Measurements from ENCODE around the gene PPP2R3C. TPM values are rescaled to one million over a fixed set of nuclear protein-coding genes. Genes with fewer than 3 reads are reported as not detected.

The PPP2R3C gene
- total and polyA plus RNA-seq, 4 donors: 6.9 to 19.4 (median 12.2) TPM

- no peak overlapping the region for H3K4me3 ChIP-seq (ENCODE audit: low read depth in 1 of 3, low read length in 3 of 3)
- no peaks in the 10 kb centered on the region for H3K9me3 ChIP-seq (ENCODE audit: control insufficient read depth in 4 of 4, low read length in 3 of 4)
- peaks cover 0 to 6% (median 0%) of the 10 kb centered on the region in 4 donors for H3K36me3 ChIP-seq (ENCODE audit: control insufficient read depth in 4 of 4, insufficient read depth in 3 of 4, low read depth in 1 of 4, low read length in 3 of 4)
- H3K27me3 ChIP-seq (ENCODE audit: control insufficient read depth in 4 of 4, insufficient read depth in 4 of 4, low read length in 3 of 4): no peaks in the 10 kb centered on the region
- no peak for TF ChIP-seq FOXA2 (IDR thresholded peaks at IDR 0.05)
- no peak for TF ChIP-seq ATF3 (IDR thresholded peaks at IDR 0.05)
- TF ChIP-seq RAD21 (IDR thresholded peaks at IDR 0.05): no peak
- no peak for TF ChIP-seq REST (IDR thresholded peaks at IDR 0.05)
- no peak for TF ChIP-seq FOXA1 (IDR thresholded peaks at IDR 0.05)
- peak in 1 of 2 donors; percentile 12 for TF ChIP-seq HNF4A (conservative IDR thresholded peaks at IDR 0.05)
- TF ChIP-seq ZBTB33 (IDR thresholded peaks at IDR 0.05): no peak
- TF ChIP-seq, protein P1, sequence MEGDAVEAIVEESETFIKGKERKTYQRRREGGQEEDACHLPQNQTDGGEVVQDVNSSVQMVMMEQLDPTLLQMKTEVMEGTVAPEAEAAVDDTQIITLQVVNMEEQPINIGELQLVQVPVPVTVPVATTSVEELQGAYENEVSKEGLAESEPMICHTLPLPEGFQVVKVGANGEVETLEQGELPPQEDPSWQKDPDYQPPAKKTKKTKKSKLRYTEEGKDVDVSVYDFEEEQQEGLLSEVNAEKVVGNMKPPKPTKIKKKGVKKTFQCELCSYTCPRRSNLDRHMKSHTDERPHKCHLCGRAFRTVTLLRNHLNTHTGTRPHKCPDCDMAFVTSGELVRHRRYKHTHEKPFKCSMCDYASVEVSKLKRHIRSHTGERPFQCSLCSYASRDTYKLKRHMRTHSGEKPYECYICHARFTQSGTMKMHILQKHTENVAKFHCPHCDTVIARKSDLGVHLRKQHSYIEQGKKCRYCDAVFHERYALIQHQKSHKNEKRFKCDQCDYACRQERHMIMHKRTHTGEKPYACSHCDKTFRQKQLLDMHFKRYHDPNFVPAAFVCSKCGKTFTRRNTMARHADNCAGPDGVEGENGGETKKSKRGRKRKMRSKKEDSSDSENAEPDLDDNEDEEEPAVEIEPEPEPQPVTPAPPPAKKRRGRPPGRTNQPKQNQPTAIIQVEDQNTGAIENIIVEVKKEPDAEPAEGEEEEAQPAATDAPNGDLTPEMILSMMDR (IDR thresholded peaks at IDR 0.05; ENCODE audit: low read depth, low read length, missing input control): no peak
- peak; percentile 78 to 93 for TF ChIP-seq JUND (IDR thresholded peaks at IDR 0.05)
- peak; percentile 40 to 64 for TF ChIP-seq RXRA (IDR thresholded peaks at IDR 0.05)
- no peak for TF ChIP-seq GABPA (IDR thresholded peaks at IDR 0.05 in 1 of 2, conservative IDR thresholded peaks at IDR 0.05 in 1 of 2)
- TF ChIP-seq HNF4G (IDR thresholded peaks at IDR 0.05): no peak
- TF ChIP-seq EGR1 (IDR thresholded peaks at IDR 0.05; ENCODE audit: low read depth in 2 of 2): no peak
- TF ChIP-seq TAF1 (conservative IDR thresholded peaks at IDR 0.05): no peak
- TF ChIP-seq, protein P2, sequence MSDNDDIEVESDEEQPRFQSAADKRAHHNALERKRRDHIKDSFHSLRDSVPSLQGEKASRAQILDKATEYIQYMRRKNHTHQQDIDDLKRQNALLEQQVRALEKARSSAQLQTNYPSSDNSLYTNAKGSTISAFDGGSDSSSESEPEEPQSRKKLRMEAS (IDR thresholded peaks at IDR 0.05): no peak
- H3K9ac ChIP-seq (ENCODE audit: low read depth in 1 of 2, low read length in 2 of 2): no peak overlapping the region
- DNase-seq (ENCODE audit: low spot score): no peak
- H3K27ac ChIP-seq (ENCODE audit: low read depth in 1 of 2, low read length in 2 of 2): peak overlapping the region in 1 of 2 donors; percentile 32
- peaks cover 0 to 2% (median 0%) of the 10 kb centered on the region in 4 donors for H3K4me1 ChIP-seq (ENCODE audit: control insufficient read depth in 4 of 4, insufficient read depth in 4 of 4, low read length in 3 of 4)
- WGBS: 48% methylated on average over 6 of the region's 6 CpGs
These were observed 38.1 kb upstream of the PPP2R3C start for GRCh38 chr14:35159742-35160409.
